Stimulated activated CD8-positive, alpha-beta memory T cell treated with anti-CD3 and anti-CD28 coated beads, Interleukin-4, amount 100 ng/mL, for 48 hours (primary cell): ENCODE results near the gene BLNK.
"Not testable (repeated sequence)": the region's sequence is repeated elsewhere in the genome, so short reads cannot be mapped to it uniquely, and the experiment has no call there.

Experiments
- DNase-seq: peaks from one replicate; pipeline ENCODE4 v3.0.0-alpha.2; 2020

BLNK gene

DNA sequence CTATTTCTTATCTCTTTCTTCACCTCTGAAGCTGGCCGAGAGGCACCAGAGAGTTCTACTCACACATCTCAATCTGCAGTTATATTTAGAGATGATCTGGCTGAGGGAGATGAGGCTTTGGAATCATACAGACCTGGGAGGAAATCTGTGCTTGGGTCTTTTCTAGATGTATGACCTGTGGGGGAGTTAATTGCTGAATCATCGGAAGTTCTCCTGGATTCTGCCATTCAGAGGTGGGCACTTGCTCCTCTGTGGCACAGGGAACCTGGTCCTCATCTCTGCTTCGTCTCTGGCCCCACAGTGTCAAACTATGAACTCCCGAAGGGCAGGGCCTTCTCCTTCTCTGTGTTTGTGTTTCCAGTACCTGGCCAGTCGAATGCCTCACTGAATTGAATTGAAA, 52.5 kb downstream of the BLNK start:
- no peak for DNase-seq

DNA sequence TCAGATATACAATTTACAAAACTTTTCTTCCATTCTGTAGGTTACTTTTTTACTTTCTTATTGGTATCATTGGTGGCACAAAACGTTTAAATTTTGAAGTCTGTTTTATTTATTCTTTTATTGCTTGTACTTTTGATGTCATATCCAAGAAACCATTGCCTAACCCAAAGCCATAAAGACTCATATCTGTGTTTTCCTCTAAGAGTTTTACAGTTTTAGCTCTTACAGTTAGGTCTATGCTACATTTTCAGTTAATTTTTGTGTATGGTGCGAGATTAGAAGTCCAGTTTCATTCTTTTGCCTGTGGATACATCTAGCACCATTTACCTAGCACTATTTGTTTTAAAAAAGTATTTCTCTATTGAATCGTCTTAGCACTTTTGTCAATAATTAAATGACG, 53.7 kb downstream of the BLNK start:
- DNase-seq: no peak

DNA sequence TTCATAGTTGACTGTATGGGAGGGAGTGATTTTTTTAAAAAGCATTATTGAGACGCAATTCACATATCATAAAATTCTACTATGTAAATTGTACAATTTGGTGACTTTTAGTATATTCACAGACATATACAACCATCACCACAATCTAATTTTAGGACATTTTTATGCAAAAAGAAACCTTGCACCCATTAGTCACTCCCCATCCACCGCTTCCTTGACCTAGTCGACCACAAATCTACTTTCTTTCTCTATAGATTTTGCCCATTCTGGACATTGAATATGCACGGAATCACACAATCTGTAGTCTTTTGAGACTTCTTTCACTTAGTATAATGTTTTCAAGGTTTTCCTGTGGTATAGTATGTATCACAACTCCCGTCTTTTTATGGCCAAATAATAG, 54.6 kb downstream of the BLNK start:
- DNase-seq: no peak

DNA sequence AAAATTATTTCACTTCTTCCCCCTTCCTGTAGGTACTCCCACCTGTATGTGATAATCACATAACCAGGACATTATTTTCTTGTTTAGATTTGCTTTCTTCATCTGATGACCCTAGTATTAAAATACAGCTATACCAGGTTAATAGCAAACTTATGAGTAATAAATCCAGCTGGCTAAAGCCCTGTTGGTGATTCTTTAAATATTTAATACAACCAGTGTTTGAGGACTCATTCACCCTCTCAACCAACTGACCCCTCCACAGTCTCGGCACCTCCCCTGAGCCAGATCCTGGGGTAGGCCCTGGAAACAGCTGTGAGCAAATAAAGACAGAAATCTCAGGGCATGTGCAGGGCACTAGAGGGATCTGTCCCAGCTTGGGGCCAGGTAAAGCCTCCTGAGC, 58.5 kb downstream of the BLNK start:
- no peak for DNase-seq

DNA sequence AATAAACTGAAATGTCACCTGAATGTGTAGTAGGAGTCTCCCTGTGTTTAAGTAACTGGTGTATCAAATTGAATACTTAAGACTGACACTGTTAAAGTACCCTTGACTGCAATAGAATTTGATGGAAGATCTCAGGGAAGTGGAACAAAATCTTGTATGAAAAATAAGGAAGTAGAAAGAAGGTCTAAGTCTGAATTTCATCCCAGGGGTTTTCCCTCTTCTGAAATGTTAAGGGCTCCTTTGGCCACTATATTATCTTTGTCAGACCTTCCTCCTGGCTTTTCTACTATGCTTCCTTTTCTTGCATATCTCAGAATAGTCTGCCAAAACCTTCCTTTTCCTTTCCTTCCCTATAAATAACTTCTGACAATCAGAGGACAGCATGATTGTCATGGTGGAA, 59.6 kb downstream of the BLNK start:
- DNase-seq: no peak

DNA sequence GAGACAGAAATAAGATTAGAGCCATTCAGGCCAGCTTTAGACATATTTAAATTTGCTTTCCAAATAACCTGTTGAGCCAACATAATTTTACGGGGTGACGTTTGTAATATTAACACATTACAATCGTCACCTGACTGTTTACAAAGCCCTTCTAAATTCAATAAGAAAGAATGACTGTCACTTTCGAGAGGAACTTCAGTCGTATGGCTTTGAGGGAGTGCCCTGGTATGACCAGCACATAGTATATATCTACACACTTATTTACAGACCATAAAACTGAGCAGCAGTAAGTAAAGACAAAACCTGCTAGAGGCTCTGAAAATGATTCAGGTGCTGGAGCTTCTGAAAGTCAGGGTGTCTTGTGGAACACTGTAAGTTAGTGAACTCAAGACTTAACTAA, 62.4 kb downstream of the BLNK start:
- DNase-seq: no peak

DNA sequence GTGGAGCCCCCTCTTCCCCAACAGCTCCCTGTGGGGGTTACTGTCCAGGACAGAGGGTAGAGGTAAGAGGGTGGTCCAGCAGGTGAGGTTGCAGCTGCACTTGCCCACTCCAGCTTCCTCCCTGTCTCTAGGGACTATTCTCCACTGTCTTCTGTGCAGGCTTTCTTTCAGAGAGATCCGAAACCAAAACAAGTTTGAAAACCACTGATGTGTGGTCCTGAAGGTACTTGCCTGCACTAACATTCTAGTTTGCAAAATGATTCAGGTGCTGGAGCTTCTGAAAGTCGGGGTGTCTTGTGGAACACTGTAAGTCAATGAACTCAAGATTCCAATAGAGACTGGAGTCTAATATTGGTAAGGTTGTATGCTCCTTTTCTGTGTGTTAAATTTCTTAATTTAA, 63.1 kb downstream of the BLNK start:
- no peak for DNase-seq

DNA sequence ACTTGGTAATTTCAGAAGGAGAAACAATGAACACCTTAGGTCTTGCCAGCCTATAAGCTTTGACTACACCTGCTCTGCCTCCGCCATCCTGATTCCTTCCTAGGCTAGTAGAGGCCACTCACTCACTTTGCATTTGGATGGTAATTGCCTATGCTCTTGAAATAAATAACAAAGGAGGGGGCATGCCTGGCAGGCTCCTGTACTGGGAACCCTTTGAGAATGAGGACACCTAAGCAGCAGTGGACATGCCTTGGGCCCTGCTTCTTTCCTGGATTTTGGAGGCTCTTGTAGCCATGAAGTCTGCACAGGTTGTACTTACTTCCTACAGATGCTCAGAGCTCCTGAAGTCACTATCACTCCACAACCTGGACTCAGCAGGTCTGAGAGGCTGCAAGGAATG, 65.8 kb downstream of the BLNK start:
- no peak for DNase-seq

DNA sequence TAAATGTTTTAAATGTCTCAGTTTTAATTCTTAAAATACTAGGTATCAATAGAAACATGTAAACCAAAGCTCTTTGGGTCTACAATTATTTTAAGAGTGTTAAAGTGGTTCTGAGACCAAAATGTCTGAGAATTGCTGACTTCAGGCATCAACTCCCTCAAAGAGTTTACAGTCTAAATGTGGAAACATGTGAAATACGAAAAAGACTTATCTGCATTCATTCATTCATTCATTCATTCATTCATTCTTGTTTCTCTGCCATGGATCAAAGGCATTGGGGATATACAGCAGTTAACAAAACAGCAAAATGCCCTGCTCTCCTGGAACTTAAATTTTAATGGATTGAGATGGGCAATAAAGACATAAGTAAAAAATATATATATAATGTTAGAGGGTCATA, 69.8 kb downstream of the BLNK start:
- DNase-seq: no peak

DNA sequence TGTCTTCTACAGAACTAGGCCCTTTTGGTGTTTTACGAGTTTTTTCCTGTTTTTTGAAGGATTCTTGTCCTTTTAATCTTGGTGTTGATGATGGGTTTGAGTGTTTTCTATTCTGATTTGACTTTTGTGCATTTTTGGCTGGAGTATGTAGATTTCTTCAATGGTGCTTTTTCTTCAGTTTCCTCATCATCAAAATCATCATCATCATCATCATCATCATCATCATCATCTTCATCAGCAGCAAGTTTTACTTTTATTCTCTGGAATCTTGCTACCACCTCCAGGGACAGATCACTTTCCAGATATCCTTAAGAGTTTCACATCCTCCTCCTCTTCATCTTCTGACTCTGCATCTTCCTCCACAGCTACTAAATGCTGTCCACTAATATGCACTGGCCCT, 81.9 kb downstream of the BLNK start:
- DNase-seq: not testable (repeated sequence)

DNA sequence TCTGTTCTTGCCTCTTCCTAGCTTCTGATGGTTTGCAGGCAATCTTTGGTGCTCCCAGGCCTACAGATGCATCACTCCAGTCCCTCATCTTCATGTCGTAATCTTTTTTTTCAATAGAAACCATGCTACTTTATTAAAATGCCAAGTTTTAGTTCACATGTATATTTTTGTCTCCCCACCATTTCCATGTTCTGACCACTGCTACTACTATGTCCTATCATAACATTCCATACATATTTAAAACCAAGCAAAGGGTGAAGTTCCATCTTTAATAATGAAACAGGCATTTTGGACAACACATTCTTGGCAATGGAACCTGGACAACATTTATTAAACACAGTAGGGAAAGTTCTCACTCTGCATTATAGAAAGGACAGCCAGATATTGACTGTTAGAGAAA, 82.5 kb downstream of the BLNK start:
- no peak for DNase-seq

DNA sequence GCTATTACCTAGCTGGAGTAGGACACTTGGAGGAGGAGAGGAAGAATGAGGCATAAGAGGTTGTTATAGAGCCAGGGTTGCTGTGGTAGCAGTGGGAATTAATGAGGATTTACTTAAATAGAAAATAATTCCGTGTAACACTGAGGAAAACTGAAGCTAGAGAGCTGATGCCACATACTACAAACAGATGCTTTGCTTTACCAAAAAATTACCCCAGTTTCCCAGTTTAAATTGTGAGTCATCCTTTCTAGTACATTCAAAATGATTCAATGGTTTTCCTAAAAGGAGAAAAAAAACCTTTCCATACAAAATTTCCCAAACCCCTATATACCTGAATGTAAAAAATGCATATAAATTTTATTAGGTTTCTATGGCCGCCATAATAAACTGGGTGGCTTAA, 82.9 kb downstream of the BLNK start:
- no peak for DNase-seq

DNA sequence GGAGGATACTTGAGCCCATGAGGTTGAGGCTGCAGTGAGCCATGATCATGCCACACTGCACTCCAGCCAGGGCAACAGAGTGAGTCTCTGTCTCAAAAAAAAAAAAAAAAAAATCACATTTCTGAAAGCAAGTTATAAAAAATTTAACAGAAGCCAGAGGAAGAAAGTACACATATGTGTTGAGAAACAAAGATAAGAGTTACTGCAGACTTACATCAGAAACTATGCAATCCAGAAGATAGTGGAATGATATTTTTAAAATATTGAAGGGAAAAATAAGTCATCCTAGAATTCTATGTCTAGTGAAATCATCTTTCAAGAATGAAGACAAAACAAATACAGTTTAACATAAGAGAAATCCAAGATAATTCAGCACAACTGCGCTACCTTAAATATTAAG, 94.4 kb downstream of the BLNK start:
- DNase-seq: no peak

DNA sequence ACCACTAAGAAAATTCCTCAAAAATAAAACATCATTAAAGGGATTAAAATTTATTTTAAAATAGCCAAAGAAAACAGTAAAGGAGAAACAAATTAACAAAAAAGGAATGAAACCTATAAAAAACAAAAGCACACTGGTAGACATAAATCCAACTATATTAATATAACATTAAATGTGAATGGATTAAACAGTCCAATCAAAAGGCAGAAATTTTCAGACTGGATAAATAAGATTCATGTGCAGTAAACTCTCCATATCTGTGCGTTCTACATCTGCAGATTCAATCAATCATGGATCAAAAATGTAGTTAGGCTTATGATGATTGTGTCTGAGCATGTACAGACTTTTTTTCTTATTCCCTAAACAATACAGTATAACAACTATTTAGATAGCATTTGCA, 98.7 kb downstream of the BLNK start:
- DNase-seq: no peak

DNA sequence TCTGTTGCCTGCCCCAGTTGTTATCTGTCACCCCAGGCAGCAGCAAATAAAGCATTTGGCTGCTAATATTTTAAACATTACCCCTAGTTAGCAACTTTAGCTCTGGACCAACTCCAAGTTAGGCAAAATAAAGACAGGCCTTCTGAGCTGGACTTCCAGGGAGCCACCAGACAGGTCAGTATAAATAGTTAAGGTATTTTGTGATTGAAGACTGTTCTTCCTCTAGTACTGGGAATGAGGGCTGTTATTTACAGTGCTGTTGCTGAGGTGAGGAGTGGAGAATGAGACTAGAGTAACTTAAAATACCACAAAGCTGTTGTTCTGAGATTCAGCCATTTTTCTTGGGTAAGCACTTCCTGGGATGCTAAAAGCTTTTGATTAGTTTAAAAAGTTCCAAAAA, 101.1 kb downstream of the BLNK start:
- DNase-seq: no peak

DNA sequence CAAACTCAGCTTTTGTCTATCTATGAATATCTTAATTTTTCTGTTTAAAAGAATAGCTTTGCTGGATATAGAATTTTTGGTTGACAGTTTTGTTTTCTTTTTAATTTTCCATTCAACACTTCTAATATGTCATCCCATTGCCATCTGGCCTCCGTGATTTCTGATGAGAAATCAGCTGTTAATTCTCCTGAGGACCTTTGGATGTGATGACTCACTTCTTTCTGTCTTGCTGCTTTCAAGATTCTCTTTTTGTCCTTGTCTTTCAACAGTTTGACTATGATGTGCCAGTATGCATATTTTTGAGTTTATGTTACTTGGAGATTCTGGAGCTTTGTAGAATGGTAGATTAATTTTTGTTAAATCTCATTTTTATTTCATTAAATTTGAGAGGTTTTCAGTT, 102.8 kb downstream of the BLNK start:
- DNase-seq: no peak

DNA sequence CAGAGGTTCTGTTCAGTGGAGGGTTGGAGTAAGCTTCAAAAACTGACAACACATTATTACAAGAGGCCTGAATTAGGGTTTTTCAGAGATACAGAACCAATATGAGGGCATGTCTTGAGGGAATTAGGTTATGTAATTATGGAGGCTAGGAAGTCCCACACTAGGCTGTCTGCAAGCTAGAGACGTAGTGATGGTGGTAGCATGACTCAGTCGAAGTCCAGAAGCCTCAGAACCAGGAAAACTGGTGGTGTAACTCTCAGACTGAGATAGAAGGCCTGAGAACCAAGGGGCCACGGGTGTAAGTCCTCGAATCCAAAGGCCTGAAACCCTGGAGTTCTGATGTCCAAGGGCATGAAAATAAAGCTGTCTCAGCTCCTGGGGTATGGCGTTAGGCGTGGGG, 105.6 kb downstream of the BLNK start:
- no peak for DNase-seq

DNA sequence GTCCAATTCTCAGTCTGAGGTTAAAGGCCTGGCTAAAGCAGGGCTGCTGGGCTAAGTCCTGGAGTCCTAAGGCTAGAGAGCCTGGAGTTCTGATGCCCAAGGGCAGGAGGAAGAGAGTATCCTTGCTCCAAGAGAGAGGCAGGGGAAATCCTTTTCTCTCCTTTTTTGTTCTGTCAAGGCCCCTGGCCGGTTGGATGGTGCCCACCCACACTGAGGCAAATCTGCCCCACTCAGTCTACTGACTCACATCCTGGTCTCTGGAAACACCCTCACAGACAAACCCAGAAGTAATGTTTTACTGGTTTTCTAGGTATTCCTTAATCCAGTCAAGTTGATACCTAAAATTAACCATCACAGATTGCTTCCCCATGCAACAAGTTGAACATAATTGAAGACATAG, 118.3 kb downstream of the BLNK start:
- DNase-seq: no peak

DNA sequence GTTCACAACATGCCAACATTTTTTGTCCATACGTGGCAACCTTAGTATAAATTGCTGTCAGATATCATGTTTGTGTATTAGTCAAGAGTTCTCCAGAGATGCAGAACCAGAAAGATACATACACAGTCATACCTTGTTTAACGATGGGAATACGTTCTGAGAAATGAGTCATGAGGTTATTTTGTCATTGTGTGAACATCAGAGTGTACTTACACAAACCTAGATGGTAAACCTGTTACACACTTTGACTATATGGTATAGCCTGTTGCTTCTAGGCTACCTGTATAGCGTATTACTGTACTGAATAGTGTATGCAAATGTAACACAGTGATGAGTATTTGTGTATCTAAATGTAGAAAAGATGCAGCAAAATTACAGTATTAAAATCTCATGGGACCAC, 118.9 kb downstream of the BLNK start:
- DNase-seq: no peak
